GM21367 (cell line): Measurements from ENCODE around the gene TMIGD2.
A peak's percentile ranks its signal among the peaks of the same experiment; 100 is the strongest.
"Not testable (repeated sequence)": the region's sequence is repeated elsewhere in the genome, so short reads cannot be mapped to it uniquely, and the experiment has no call there.

Source experiments
- ATAC-seq: cut with Tn5 transposase; IDR thresholded peaks from one replicate; pipeline ENCODE4 v1.9.1; 2021; ENCODE audit not compliant: unreplicated experiment

TMIGD2 gene

DNA sequence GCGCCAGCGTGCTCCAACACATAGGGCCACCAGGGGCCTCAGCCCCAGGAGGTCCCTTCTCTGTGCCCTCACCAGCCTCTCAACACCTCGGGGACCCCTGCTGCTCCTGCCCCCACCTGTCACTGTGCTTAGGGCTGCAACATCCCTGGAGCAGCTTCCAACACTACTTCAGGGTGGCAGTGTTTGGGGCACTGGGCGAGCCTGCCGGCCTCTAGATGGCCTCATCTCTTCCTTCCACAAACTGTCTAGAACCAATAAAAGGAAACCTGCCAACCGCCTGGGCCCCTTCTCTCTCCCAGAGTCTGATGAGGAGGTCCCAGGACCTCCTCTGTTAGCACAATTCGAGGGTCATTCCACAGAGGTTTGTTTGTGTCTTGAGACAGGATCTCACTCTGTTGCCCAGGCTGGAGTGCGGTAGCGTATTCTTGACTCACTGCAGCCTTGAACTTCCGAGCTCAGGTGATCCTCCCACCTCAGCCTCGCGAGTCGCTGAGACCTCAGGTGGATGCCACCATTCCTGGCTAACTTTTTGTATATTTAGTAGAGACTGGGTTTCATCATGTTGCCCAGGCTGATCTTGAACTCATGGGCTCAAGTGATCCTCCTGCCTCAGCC lies 33.3 kb downstream of the TMIGD2 start:
- ATAC-seq: no peak

- ATAC-seq: no peak
Measured at GRCh38 chr19:4267901-4268815, 34.0 kb downstream of the TMIGD2 start.

GRCh38 chr19:4267101-4267900 lies 34.9 kb downstream of the TMIGD2 start:
- no peak for ATAC-seq

GRCh38 chr19:4266253-4267000 lies 35.8 kb downstream of the TMIGD2 start:
- ATAC-seq: no peak

- ATAC-seq: no peak
Measured at GRCh38 chr19:4264812-4265211, 37.4 kb downstream of the TMIGD2 start.

DNA sequence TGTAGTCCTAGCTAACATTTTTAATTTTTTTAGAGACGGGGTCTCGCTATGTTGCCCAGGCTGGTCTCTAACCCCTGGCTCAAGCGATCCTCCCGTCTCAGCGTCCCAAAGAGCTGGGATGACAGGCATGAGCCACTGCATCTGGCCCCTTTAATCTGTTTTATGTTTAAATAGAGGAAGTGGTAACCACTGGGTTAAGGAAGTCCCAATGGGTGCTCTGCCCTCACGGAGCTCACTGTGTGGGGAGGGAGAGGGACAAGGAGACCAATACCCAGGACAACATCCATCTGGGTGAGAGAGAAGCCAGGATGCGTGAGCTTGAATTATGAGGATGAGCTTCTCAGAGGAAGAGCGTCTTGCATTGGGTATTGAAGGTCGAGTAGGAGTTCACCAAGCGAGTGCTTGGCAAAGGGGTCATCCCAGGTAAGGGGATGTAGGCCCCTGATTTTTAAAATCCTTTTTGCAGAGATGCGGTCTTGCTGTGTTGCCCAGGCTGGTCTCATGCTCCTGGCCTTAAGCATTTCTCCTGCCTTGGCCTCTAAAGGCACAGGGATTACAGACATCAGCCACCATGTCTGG lies 41.5 kb downstream of the TMIGD2 start:
- no peak for ATAC-seq

- ATAC-seq: no peak
Measured at GRCh38 chr19:4258181-4258580, 44.0 kb downstream of the TMIGD2 start.

DNA sequence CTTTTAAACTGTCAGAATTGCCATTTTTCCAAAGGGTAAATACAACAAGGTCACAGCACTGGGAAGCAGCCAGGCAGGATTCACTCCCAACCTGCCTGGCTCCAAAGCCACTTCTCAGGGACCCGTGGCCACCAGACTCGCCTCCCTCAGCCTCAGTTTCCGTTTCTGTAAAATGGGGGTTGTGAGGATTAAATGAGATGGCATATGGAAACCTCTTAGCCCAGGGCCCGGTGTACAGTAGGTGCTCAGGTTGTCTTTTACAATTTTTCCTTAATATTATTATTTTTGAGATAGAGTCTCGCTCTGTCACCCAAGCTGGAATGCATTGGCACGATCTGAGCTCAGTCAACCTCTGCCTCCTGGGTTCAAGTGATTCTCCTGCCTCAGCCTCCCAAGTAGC lies 45.2 kb downstream of the TMIGD2 start:
- no peak for ATAC-seq

GRCh38 chr19:4256563-4256962 lies 45.6 kb downstream of the TMIGD2 start:
- no peak for ATAC-seq

DNA sequence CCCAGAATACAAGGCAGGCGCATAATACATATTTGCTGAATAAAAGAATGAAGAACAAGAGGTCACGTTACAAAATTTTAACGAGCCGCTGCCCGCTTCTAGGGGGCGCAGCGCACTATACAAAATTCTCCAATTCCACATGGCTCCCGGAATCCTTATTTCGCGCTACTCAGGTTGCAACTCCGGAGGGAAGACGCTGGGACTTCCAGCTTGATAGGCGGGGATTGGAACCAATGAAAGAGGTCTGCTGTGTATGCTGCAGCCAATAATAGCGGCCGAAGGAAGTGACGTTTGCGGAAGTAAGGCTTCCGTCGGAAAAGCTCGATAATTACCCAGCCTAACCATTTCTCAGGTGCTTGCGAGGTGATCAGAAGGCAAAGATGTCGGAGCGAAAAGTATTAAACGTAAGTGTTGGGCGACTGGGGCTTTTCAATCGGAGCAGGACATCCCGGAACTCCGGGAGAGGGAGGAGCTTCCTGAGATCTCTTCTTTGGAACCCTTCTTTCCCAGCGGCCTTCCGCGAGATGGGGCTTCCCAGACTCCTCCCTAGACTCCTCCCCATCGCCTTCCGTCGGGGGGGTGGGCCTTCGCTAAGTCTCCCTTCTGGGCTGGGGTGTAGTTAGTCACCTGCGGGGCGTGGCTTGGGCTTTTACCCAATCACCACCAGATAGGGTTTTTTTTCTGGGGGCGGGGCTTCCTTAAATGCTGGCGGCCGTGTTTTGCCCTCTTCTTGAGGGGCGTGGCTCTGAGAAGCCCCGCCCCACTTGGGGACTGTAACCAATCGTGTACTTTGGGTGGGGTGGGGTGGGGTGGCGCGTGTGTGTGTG lies 55.2 kb downstream of the TMIGD2 start, which contains the start of gene YJU2:
Gene YJU2, plus strand, starts transcription at position 314 of the 827 bp plus-strand sequence. Its CDS starts 67 bp downstream, at position 381.
- ATAC-seq: peak; percentile 64

- not testable (repeated sequence) for ATAC-seq
Measured at GRCh38 chr19:4245938-4246337, 56.3 kb downstream of the TMIGD2 start.
